K562 (cell line): ENCODE data around the gene HHLA2. TPM values are rescaled to one million over a fixed set of nuclear protein-coding genes. Genes with fewer than 3 reads are reported as not detected.

Experiments used
- ATAC-seq: fragments of 200-7000 bp; cut with Tn5 transposase; 3 replicates; pipeline ENCODE4 v1.9.1; 2020; ENCODE audit warnings: moderate library complexity
- BruUV-seq: library from RNA; stranded (reverse); fragments of 400-500 nt; replicated peaks from 2 replicates; lab custom pipeline; 2021; lab: Mats Ljungman, UMichigan
- CTCF ChIA-PET: fragments of 300-600 bp; formaldehyde crosslinking; extraction: SDS; loops from one replicate; lab custom pipeline; 2021; ENCODE audit warnings: low intra/inter-chr PET ratio; lab: Yijun Ruan, JAX
- POLR2A ChIA-PET: fragments of 300-600, 350-650 bp; sonication (Branson Sonifier 250); formaldehyde crosslinking; extraction: SDS; loops from one replicate; lab custom pipeline; 2021; ENCODE audit warnings: antibody characterized with exemption, inconsistent platforms; lab: Yijun Ruan, JAX
- DNase-seq, 4 experiments: peaks; one replicate each; pipeline versions ENCODE4 v3.0.0 to v3.0.0-alpha.2; 2011 to 2018; ENCODE audit warnings: low spot score in 3 of 4, mixed read lengths in 3 of 4; ENCODE audit errors: extremely low read depth in 1 of 4
- FAIRE-seq: peaks from 2 replicates; lab custom pipeline; 2011; peaks lifted over from hg19 to GRCh38; lab: Jason Lieb, UNC
- H2AFZ ChIP-seq: 2 replicates; pipeline ENCODE4 v1.6.0; 2011; ENCODE audit warnings: low read depth, low read length, control low read depth, inconsistent platforms
- H3K27ac ChIP-seq: fragments of 200-600 bp; 3 replicates; pipeline ENCODE4 v1.8.0; 2011; ENCODE audit warnings: low read depth, mild to moderate bottlenecking, control low read depth, inconsistent platforms, low read length, moderate library complexity, mixed read lengths; ENCODE audit errors: extremely low read depth
- H3K27me3 ChIP-seq, 2 experiments: fragments of 300-600 bp in 1 of 2; 2 replicates in 1 of 2; 3 replicates in 1 of 2; pipeline versions ENCODE4 v1.6.0 to v1.8.0; 2011; ENCODE audit warnings: inconsistent platforms in 2 of 2, low read length in 2 of 2, mild to moderate bottlenecking in 1 of 2, mixed read lengths in 1 of 2, moderate library complexity in 1 of 2; ENCODE audit not compliant: control insufficient read depth in 2 of 2, insufficient read depth in 2 of 2
- H3K36me3 ChIP-seq: fragments of 300-600 bp; 3 replicates; pipeline ENCODE4 v1.8.0; 2011; ENCODE audit warnings: mild to moderate bottlenecking, low read length, inconsistent platforms; ENCODE audit not compliant: control insufficient read depth, insufficient read depth
- H3K4me1 ChIP-seq, 2 experiments: fragments of 200-600 bp in 1 of 2; replicated peaks in 1 of 2; 2 replicates in 1 of 2; 3 replicates in 1 of 2; pipeline versions ENCODE4 v1.5.1 to v1.8.0; 2011; ENCODE audit warnings: inconsistent platforms in 2 of 2, low read length in 2 of 2, mild to moderate bottlenecking in 1 of 2, mixed read lengths in 1 of 2, moderate library complexity in 1 of 2; ENCODE audit not compliant: control insufficient read depth in 2 of 2, insufficient read depth in 2 of 2
- H3K4me2 ChIP-seq: 2 replicates; pipeline ENCODE4 v1.6.1; 2011; ENCODE audit warnings: low read length, control low read depth, inconsistent platforms, mixed read lengths; ENCODE audit not compliant: insufficient read depth
- H3K4me3 ChIP-seq: fragments of 200-600 bp; sonication (generic), shearing (Covaris generic); 2 replicates; pipeline ENCODE4 v1.5.1; 2016; ENCODE audit warnings: control low read depth, inconsistent platforms
- H3K79me2 ChIP-seq: fragments of 200-600 bp; 3 replicates; pipeline ENCODE4 v1.8.0; 2011; ENCODE audit warnings: low read length, inconsistent platforms; ENCODE audit not compliant: control insufficient read depth, insufficient read depth
- H3K9ac ChIP-seq, 2 experiments: 2 replicates each; pipeline versions ENCODE4 v1.6.0 to v1.6.1; 2011; ENCODE audit warnings: low read depth in 2 of 2, low read length in 2 of 2, control low read depth in 1 of 2, inconsistent platforms in 1 of 2, mild to moderate bottlenecking in 1 of 2, mixed read lengths in 1 of 2; ENCODE audit not compliant: insufficient read depth in 1 of 2
- H3K9me1 ChIP-seq: one replicate; pipeline ENCODE4 v1.6.0; 2011; ENCODE audit warnings: inconsistent platforms, mild to moderate bottlenecking, low read length, moderate library complexity; ENCODE audit not compliant: control insufficient read depth, insufficient read depth
- H3K9me3 ChIP-seq: replicated peaks from 2 replicates; pipeline ENCODE4 v1.5.1; 2011; ENCODE audit warnings: low read depth, low read length, inconsistent platforms; ENCODE audit not compliant: control insufficient read depth, insufficient read depth
- H4K20me1 ChIP-seq: replicated peaks from 2 replicates; pipeline ENCODE4 v1.6.1; 2011; ENCODE audit warnings: low read length, inconsistent platforms, mixed read lengths; ENCODE audit not compliant: control insufficient read depth, insufficient read depth
- E2F4 ChIP-seq: sonication (generic); formaldehyde crosslinking; IDR thresholded peaks from 2 replicates; pipeline ENCODE4 v1.8.0; 2022; ENCODE audit warnings: mild to moderate bottlenecking, low read depth, missing genetic modification reagents
- FOS ChIP-seq: IDR thresholded peaks from 3 replicates; pipeline ENCODE4 v1.6.1; 2011; ENCODE audit not compliant: insufficient read length; ENCODE audit errors: extremely low read depth
- GATAD2A ChIP-seq: fragments of 450-650 bp; IDR thresholded peaks from 2 replicates; pipeline ENCODE4 v1.6.1; 2017
- KHSRP ChIP-seq: fragments of 450-650 bp; IDR thresholded peaks from 2 replicates; pipeline ENCODE4 v1.6.1; 2017
- MIER1 ChIP-seq: fragments of 450-650 bp; IDR thresholded peaks from 2 replicates; pipeline ENCODE4 v1.6.1; 2016; ENCODE audit warnings: antibody characterized with exemption, mild to moderate bottlenecking, low read depth
- NFYB ChIP-seq: IDR thresholded peaks from 2 replicates; pipeline ENCODE4 v1.6.1; 2011; ENCODE audit warnings: mild to moderate bottlenecking, moderate library complexity; ENCODE audit not compliant: insufficient read length; ENCODE audit errors: extremely low read depth
- PBX2 ChIP-seq, 2 experiments: IDR thresholded peaks in 1 of 2; conservative IDR thresholded peaks in 1 of 2; 2 replicates each; pipeline ENCODE4 v1.6.1; 2016; ENCODE audit warnings: low read depth in 2 of 2, mild to moderate bottlenecking in 1 of 2, missing compliant biosample characterization in 1 of 2, missing genetic modification characterization in 1 of 2, moderate library complexity in 1 of 2
- PHTF2 ChIP-seq: fragments of 250-450 bp; sonication (Bioruptor Pico); IDR thresholded peaks from 2 replicates; pipeline ENCODE4 v1.5.0; 2021; ENCODE audit warnings: mild to moderate bottlenecking
- THAP7 ChIP-seq: fragments of 250-450 bp; sonication (Bioruptor Pico); IDR thresholded peaks from 2 replicates; pipeline ENCODE4 v1.5.0; 2021
- YBX1 ChIP-seq: fragments of 450-650 bp; IDR thresholded peaks from 2 replicates; pipeline ENCODE4 v1.7.1; 2016; ENCODE audit warnings: mild to moderate bottlenecking
- WGBS: fragments of 100-300 bp; shearing (Covaris generic); methylation state at CpG from one replicate; pipeline ENCODE4 v1.1.6; 2016; ENCODE audit warnings: low coverage, mixed read lengths; ENCODE audit not compliant: insufficient coverage; ENCODE audit errors: missing lambda C conversion rate; 5-methylcytosine and 5-hydroxymethylcytosine counted together
- in situ Hi-C: fragments of 300-500 bp; cut with MboI; formaldehyde crosslinking; loops from 4 replicates; pipeline ENCODE4 v1.15.0; 2018; ENCODE audit warnings: inconsistent platforms, mixed read lengths
- intact Hi-C: fragments of 100-400 bp; cut with micrococcal nuclease; formaldehyde crosslinking; loops from 2 replicates; pipeline ENCODE4 v1.14.2; 2022
- polyA plus RNA-seq, 8 experiments: library from polyadenylated mRNA; depleted of rRNA in 4 of 8; stranded (reverse) in 5 of 8; unstranded in 3 of 8; fragments of >200 nt; fragmentation: Nextera tagmentation in 2 of 8; fragmentation: Illumina TruSeq in 1 of 8; extraction: Ambion mirVana in 2 of 8; extraction: Trizol in 1 of 8; gene quantifications; 2 replicates each; pipeline versions ENCODE4 v1.2.1 to v1.2.3, GENCODE V29; 2011 to 2014; ENCODE audit warnings: inconsistent platforms in 1 of 8, missing spikeins in 1 of 8
- total RNA-seq, 7 experiments: library from RNA; depleted of rRNA in 6 of 7; stranded (reverse); fragments of >200 nt in 6 of 7; fragmentation: Illumina TruSeq in 2 of 7; extraction: Trizol in 2 of 7; gene quantifications; 2 replicates each; pipeline versions ENCODE4 v1.2.1 to v1.2.3, GENCODE V29; 2011 to 2021; ENCODE audit warnings: low replicate concordance in 1 of 7

Gene HHLA2
- total and polyA plus RNA-seq, 9 of the 15 experiments (the other 6 are each of a cell fraction or from before 2014, with no cell fraction given), result 0.04 TPM; not detected in 7

- Histone ChIP-seq H3K9me3 (no peaks in the 10 kb centered on the region), H3K4me1 (no peaks in the 10 kb centered on the region), H3K4me2 (no peak overlapping the region), H3K27ac (no peak overlapping the region), H3K4me3 (no peak overlapping the region), H3K9ac (no peak overlapping the region), H3K27me3 (no peaks in the 10 kb centered on the region), H3K9me1 (no peaks in the 10 kb centered on the region), H2AFZ (no peak overlapping the region), H3K79me2 (no peaks in the 10 kb centered on the region), H4K20me1 (no peaks in the 10 kb centered on the region), H3K36me3 (no peaks in the 10 kb centered on the region)
- WGBS, result 0% methylated on average over 1 of the region's 1 CpG
- in situ Hi-C loops, result no loop called here
- DNase-seq (no peak), ATAC-seq (no peak), FAIRE-seq (no peak)
- TF ChIP-seq FOS, result no peak
- no peak for TF ChIP-seq NFYB
- no peak for TF ChIP-seq PBX2 (CRISPR knock-in tag; IDR thresholded peaks at IDR 0.05; ENCODE audit: low read depth)
- no peak for TF ChIP-seq PBX2 (tag; conservative IDR thresholded peaks at IDR 0.05; ENCODE audit: low read depth)
- no peak for TF ChIP-seq MIER1
- no peak for TF ChIP-seq THAP7 (CRISPR knock-in tag)
- no peak for TF ChIP-seq E2F4 (CRISPR knock-in tag)
- no peak for TF ChIP-seq KHSRP
- TF ChIP-seq PHTF2 (CRISPR knock-in tag), result no peak
- no peak for TF ChIP-seq GATAD2A
- no peak for TF ChIP-seq YBX1
- ChIA-PET CTCF (no interaction called here), POLR2A (no interaction called here)
- BruUV-seq, result no TSS peak
- intact Hi-C loops, result no loop called here
These were observed 58.2 kb downstream of the HHLA2 start for GRCh38 chr3:108354562-108354961.
